SHP77 (cell line): ENCODE results near the gene EGFL8.
"Not testable (repeated sequence)": the region's sequence is repeated elsewhere in the genome, so short reads cannot be mapped to it uniquely, and the experiment has no call there.

ENCODE experiments used
- DNase-seq, 2 experiments: peaks; one replicate each; lab custom pipeline; 2025; lab: John Stamatoyannopoulos, UW

The EGFL8 gene

GRCh38 chr6:32183483-32184083, 19.2 kb downstream of the EGFL8 start:
- DNase-seq, result no peak

GRCh38 chr6:32184084-32184640, 19.8 kb downstream of the EGFL8 start, which contains the start of gene AGER:
Gene AGER, minus strand, starts transcription at chr6:32184253. Its CDS starts 31 bp downstream, at chr6:32184222.
- no peak for DNase-seq

GRCh38 chr6:32185681-32186131, 21.3 kb downstream of the EGFL8 start:
- DNase-seq, result not testable (repeated sequence)

GRCh38 chr6:32186151-32186840, 21.9 kb downstream of the EGFL8 start:
- DNase-seq, result not testable (repeated sequence)

- DNase-seq, result no peak
Observed at GRCh38 chr6:32187009-32187709, 22.8 kb downstream of the EGFL8 start.

- not testable (repeated sequence) for DNase-seq
Observed at GRCh38 chr6:32187725-32188380, 23.5 kb downstream of the EGFL8 start.

- no peak for DNase-seq
Observed at GRCh38 chr6:32188381-32189068, 24.1 kb downstream of the EGFL8 start.

- no peak for DNase-seq
Observed at GRCh38 chr6:32189069-32189741, 24.8 kb downstream of the EGFL8 start.

GRCh38 chr6:32189742-32190053, 25.3 kb downstream of the EGFL8 start:
- no peak for DNase-seq

GRCh38 chr6:32190054-32190851, 25.9 kb downstream of the EGFL8 start, which contains the start of gene PBX2:
Gene PBX2, minus strand, starts transcription at chr6:32190202. Its CDS starts 287 bp downstream, at chr6:32189915.
- peak; percentile 49 to 71 for DNase-seq

GRCh38 chr6:32190911-32191677, 26.7 kb downstream of the EGFL8 start:
- no peak for DNase-seq

GRCh38 chr6:32191696-32192607, 27.6 kb downstream of the EGFL8 start:
- DNase-seq, result no peak

GRCh38 chr6:32192608-32193039, 28.2 kb downstream of the EGFL8 start, which contains the start of gene GPSM3:
Gene GPSM3, minus strand, starts transcription at chr6:32192643. Its CDS starts 130 bp downstream, at chr6:32192513.
- DNase-seq, result peak; percentile 41 to 86

GRCh38 chr6:32193096-32193495, 28.7 kb downstream of the EGFL8 start:
- not testable (repeated sequence) for DNase-seq

GRCh38 chr6:32194388-32194787, 30.0 kb downstream of the EGFL8 start:
- DNase-seq, result no peak

GRCh38 chr6:32194825-32195651, 30.6 kb downstream of the EGFL8 start:
- peak in 1 of 2 experiments; percentile 4 for DNase-seq

GRCh38 chr6:32195652-32195901, 31.2 kb downstream of the EGFL8 start:
- peak; percentile 98 to 100 for DNase-seq
